Heart left ventricle (tissue), 16 donors: Measurements from ENCODE around the gene WDR33. TPM values are rescaled to one million over a fixed set of nuclear protein-coding genes. Genes with fewer than 3 reads are reported as not detected.
"Not testable (repeated sequence)": the region's sequence is repeated elsewhere in the genome, so short reads cannot be mapped to it uniquely, and the experiment has no call there.

Source experiments
- ATAC-seq, 4 donors: fragments of 200-7000 bp; cut with Tn5 transposase; one replicate each; pipeline ENCODE4 v1.9.1; 2020 to 2022; ENCODE audit warnings: moderate library complexity in 4 of 4, mild to moderate bottlenecking in 3 of 4, moderate number of reproducible peaks in 1 of 4
- DNase-seq, 5 donors: peaks; one replicate each; pipeline ENCODE4 v3.0.0-alpha.2; 2020
- H3K27ac ChIP-seq, 12 donors: fragments of 200-600 bp; sonication (generic) in 4 of 12; one replicate each; pipeline versions ENCODE4 v1.5.0 to v1.8.0; 2016 to 2022; ENCODE audit warnings: mild to moderate bottlenecking in 2 of 12
- H3K27me3 ChIP-seq, 9 donors: fragments of 200-600 bp; sonication (generic) in 2 of 9; one replicate each; pipeline versions ENCODE4 v1.5.1 to v1.8.0; 2016 to 2022; ENCODE audit warnings: mild to moderate bottlenecking in 3 of 9
- H3K36me3 ChIP-seq, 9 donors: fragments of 200-600 bp; sonication (generic) in 2 of 9; one replicate each; pipeline versions ENCODE4 v1.5.0 to v1.8.0; 2018 to 2022; ENCODE audit warnings: mild to moderate bottlenecking in 2 of 9
- H3K4me1 ChIP-seq, 12 donors: fragments of 200-600 bp; sonication (generic) in 4 of 12; one replicate each; pipeline versions ENCODE4 v1.5.0 to v1.8.0; 2016 to 2022; ENCODE audit warnings: mild to moderate bottlenecking in 3 of 12
- H3K4me3 ChIP-seq, 12 donors: fragments of 200-600 bp; sonication (generic) in 4 of 12; one replicate each; pipeline versions ENCODE4 v1.5.0 to v1.8.0; 2017 to 2022; ENCODE audit warnings: mild to moderate bottlenecking in 9 of 12, moderate library complexity in 4 of 12
- H3K9me3 ChIP-seq, 12 donors: fragments of 200-600 bp; sonication (generic) in 4 of 12; one replicate each; pipeline versions ENCODE4 v1.5.0 to v1.8.0; 2016 to 2022; ENCODE audit warnings: mild to moderate bottlenecking in 1 of 12
- POLR2A ChIP-seq, 2 donors: fragments of 450-650 bp; IDR thresholded peaks; one replicate each; pipeline ENCODE4 v1.6.1; 2017; ENCODE audit warnings: antibody characterized with exemption in 2 of 2, mild to moderate bottlenecking in 2 of 2, moderate library complexity in 2 of 2
- WGBS, 4 donors: extraction: QIAGEN DNeasy Blood & Tissue Kit in 2 of 4; methylation state at CpG; one replicate each; pipeline versions ENCODE4 v1.1.5 to v1.1.7; 2013 to 2018; 5-methylcytosine and 5-hydroxymethylcytosine counted together
- intact Hi-C, 10 donors: fragments of 100-400 bp; cut with DNase I; formaldehyde crosslinking; loops; one replicate each; pipeline versions ENCODE4 v1.11.1 to v1.14.2; 2022
- polyA plus RNA-seq, 2 donors: library from polyadenylated mRNA; stranded (reverse); fragments of 200-250 nt; gene quantifications; one replicate each; pipeline ENCODE4 v1.2.3, GENCODE V29; 2013
- total RNA-seq, 9 donors: library from RNA; depleted of rRNA in 2 of 9; stranded (reverse); fragments of >200 nt in 2 of 9; fragmentation: NEBNext Ultra II Directional in 3 of 9; extraction: Animal tissue kit (Norgen Biotek cat#: 25700) in 3 of 9; gene quantifications; one replicate each; pipeline versions ENCODE4 v1.1.0 to v1.2.4, GENCODE V29; 2016 to 2023
- TF ChIP-seq, protein P1 (sequence below), 12 donors: fragments of 200-600 bp; sonication (generic) in 4 of 12; IDR thresholded peaks; one replicate each; pipeline versions ENCODE4 v1.5.0 to v1.8.0; 2018 to 2022; ENCODE audit warnings: antibody characterized with exemption in 12 of 12, mild to moderate bottlenecking in 5 of 12
- donor health status: ischemic (EF 13 %, LVEDD 7.1; RV severe dilation, severe dysfunction).
- donor health status: healthy with polysubstance abuse.
- donor health status: DM: no; HTN: yes; CAD: no.
- donor health status: DM: no; HTN: no; CAD: no.
- donor health status: ischemic (EF 25% LVEDD 6.9; RV normal size, moderate dysfunction).
- donor health status: ischemic (EF 25% LVEDD 5.7; RV mildly dilated, moderate dysfunction).
- donor health status: healthy.
- donor health status: DM: yes; HTN: yes; CAD: no.
- donor health status: ischemic (EF 35%, LVEDD 5.7; RV mildly dilated, moderate dysfunction).
- donor health status: nonischemic (EF 11% LVEDD 7.7; RV severe dilation, severe dysfunction).
- donor health status: DM: yes; HTN: yes; CAD: no.
- donor health status: PGD.
- donor health status: ischemic (EF 29% LVEDD 5.4; RV normal size, mild dysfunction).
- donor health status: nonischemic (EF 23%, LVEDD 6.1; RV moderate dilation, normal function).

The WDR33 gene
- total and polyA plus RNA-seq, 11 donors = 15.4 to 49.9 (median 41.1) TPM

DNA sequence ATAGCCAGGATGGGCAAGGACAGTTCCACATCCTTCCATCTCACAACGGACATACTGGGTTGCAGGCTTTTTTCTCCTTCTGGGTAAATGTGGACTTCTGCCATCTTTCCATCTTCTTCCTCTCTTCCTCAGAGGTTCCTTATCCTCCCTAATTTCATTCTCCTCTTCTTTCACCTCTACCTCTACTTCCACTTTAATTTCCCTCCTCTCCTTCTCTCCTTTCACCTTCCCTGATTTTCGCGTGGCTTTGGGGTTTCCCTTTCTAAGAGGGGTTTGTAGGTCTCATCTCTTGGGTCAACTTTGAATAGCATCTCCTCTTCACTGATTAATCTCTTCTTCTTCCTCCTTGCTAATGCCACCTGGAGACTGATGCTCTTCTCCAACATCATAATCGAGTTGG lies 29.9 kb upstream of the WDR33 start:
- H3K4me3 ChIP-seq = no peak overlapping the region
- H3K27me3 ChIP-seq = no peaks in the 10 kb centered on the region
- intact Hi-C loops = no loop called here
- H3K4me1 ChIP-seq = peaks cover 0 to 7% (median 0%) of the 10 kb centered on the region in 12 donors
- H3K9me3 ChIP-seq = no peaks in the 10 kb centered on the region
- 81 to 90% (median 89%) methylated on average over 4 of the region's 4 CpGs for WGBS, 4 donors
- peaks cover 0 to 17% (median 6%) of the 10 kb centered on the region in 9 donors for H3K36me3 ChIP-seq
- DNase-seq (no peak), ATAC-seq (no peak)
- no peak for TF ChIP-seq POLR2A (IDR thresholded peaks at IDR 0.05)
- TF ChIP-seq, protein P1, sequence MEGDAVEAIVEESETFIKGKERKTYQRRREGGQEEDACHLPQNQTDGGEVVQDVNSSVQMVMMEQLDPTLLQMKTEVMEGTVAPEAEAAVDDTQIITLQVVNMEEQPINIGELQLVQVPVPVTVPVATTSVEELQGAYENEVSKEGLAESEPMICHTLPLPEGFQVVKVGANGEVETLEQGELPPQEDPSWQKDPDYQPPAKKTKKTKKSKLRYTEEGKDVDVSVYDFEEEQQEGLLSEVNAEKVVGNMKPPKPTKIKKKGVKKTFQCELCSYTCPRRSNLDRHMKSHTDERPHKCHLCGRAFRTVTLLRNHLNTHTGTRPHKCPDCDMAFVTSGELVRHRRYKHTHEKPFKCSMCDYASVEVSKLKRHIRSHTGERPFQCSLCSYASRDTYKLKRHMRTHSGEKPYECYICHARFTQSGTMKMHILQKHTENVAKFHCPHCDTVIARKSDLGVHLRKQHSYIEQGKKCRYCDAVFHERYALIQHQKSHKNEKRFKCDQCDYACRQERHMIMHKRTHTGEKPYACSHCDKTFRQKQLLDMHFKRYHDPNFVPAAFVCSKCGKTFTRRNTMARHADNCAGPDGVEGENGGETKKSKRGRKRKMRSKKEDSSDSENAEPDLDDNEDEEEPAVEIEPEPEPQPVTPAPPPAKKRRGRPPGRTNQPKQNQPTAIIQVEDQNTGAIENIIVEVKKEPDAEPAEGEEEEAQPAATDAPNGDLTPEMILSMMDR (IDR thresholded peaks at IDR 0.05) = no peak
- no peak overlapping the region for H3K27ac ChIP-seq

DNA sequence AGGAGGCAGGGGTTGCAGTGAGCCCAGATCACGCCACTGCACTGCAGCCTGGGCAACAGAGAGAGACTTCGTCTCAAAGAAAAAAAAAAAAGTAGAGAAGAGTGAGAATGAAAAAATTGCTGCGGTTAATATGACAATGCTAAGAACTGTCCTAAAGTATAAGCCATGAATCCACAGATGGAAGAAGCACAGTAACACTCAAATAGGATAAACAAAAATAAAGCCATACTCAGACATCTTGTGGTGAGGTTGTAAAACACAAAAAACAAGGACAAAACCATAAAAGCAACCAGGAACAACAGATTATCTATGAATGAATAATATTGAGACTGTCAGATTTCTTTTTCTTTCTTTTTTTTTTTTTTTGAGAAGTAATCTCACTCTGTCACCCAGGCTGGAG lies 24.0 kb upstream of the WDR33 start:
- H3K4me1 ChIP-seq = peaks cover 0 to 11% (median 0%) of the 10 kb centered on the region in 12 donors
- no peak overlapping the region for H3K27ac ChIP-seq
- H3K9me3 ChIP-seq = no peaks in the 10 kb centered on the region
- WGBS, 4 donors = 61 to 94% (median 86%) methylated on average over 3 of the region's 3 CpGs
- ATAC-seq (no peak), DNase-seq (no peak)
- intact Hi-C loops = no loop called here
- H3K27me3 ChIP-seq = no peaks in the 10 kb centered on the region
- H3K36me3 ChIP-seq = no peaks in the 10 kb centered on the region
- no peak overlapping the region for H3K4me3 ChIP-seq
- TF ChIP-seq POLR2A (IDR thresholded peaks at IDR 0.05) = no peak
- TF ChIP-seq, protein P1 (IDR thresholded peaks at IDR 0.05) = no peak

DNA sequence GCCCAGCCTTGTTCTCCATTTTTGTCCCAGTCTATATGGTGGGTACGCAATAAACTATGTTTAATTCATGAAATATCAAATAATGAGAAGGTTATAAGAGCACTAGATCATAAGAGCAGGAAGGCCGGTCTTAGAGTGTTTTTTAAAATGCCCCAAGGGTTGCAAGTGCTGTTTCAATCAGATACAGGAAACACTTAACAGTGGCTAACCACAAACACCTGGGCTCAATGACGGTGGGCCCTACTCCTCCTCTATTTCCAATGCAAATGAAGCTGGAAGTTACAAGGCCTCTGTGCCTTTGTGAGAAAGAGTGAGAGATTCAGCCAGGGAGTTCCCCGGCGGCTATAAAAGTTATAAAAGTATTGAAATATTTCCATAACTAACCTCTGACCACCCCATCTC lies 18.9 kb upstream of the WDR33 start:
- WGBS, 4 donors = 63 to 82% (median 77%) methylated on average over 5 of the region's 5 CpGs
- H3K27me3 ChIP-seq = no peaks in the 10 kb centered on the region
- peaks cover 0 to 19% (median 0%) of the 10 kb centered on the region in 12 donors for H3K4me1 ChIP-seq
- H3K27ac ChIP-seq = peak overlapping the region in 1 of 12 donors; percentile 18
- H3K4me3 ChIP-seq = no peak overlapping the region
- intact Hi-C loops = loop anchor here in 3 of 10 donors (10.0 kb wide), 1 partner anchor 235 kb away; no protein-coding TSS in a partner anchor
- DNase-seq = no peak
- TF ChIP-seq, protein P1 (IDR thresholded peaks at IDR 0.05) = no peak
- no peak for TF ChIP-seq POLR2A (IDR thresholded peaks at IDR 0.05)
- H3K36me3 ChIP-seq = no peaks in the 10 kb centered on the region
- H3K9me3 ChIP-seq = no peaks in the 10 kb centered on the region
- ATAC-seq = no peak

DNA sequence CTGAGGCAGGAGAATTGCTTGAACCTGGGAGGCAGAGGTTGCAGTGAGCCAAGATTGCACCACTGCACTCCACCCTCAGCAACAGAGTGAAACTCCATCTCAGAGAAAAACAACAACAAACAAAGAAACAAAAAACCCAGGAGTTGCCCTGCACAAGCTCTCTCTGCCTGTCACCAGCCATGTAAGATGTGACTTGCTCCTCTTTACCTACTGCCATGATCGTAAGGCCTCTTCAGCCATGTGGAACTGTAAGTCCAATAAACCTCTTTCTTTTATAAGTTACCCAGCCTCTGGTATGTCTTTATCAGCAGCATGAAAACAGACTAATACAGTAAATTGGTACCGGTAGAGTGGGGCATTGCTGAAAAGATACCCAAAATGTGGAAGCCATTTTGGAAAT lies 15.7 kb upstream of the WDR33 start:
- not testable (repeated sequence) for ATAC-seq, H3K27me3 ChIP-seq, H3K4me3 ChIP-seq, H3K9me3 ChIP-seq, H3K27ac ChIP-seq, DNase-seq, H3K36me3 ChIP-seq
- WGBS, 4 donors = 96 to 100% (median 97%) methylated on average over 2 of the region's 2 CpGs
- intact Hi-C loops = loop anchor here in 3 of 10 donors (10.0 kb wide), 1 partner anchor 232 kb away; no protein-coding TSS in a partner anchor
- peaks cover 0 to 19% (median 0%) of the 10 kb centered on the region in 12 donors for H3K4me1 ChIP-seq

DNA sequence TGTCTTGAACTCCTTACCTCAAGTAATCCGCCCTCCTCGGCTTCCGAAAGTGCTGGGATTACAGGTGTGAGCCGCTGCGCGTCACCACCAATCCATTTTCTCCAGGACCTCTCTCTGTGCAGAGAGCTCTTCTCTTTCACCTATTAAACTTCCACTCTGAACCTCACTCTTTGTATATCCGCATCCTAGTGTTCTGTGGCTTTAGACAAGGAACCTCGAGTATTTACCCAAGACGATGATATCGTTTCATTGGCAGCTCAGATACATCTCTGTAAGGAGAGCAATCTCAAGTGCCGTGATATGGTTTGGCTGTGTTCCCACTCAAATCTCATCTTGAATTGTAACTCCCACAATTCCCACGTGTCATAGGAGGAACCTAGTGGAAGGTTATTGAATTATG lies 15.1 kb upstream of the WDR33 start:
- no peak for TF ChIP-seq POLR2A (IDR thresholded peaks at IDR 0.05)
- TF ChIP-seq, protein P1 (IDR thresholded peaks at IDR 0.05) = no peak
- DNase-seq (no peak), ATAC-seq (no peak)
- H3K36me3 ChIP-seq = no peaks in the 10 kb centered on the region
- no peak overlapping the region for H3K4me3 ChIP-seq
- WGBS, 4 donors = 67 to 81% (median 78%) methylated on average over 12 of the region's 12 CpGs
- peaks cover 0 to 18% (median 0%) of the 10 kb centered on the region in 12 donors for H3K4me1 ChIP-seq
- no peaks in the 10 kb centered on the region for H3K27me3 ChIP-seq
- intact Hi-C loops = loop anchor here in 3 of 10 donors (10.0 kb wide), 1 partner anchor 231 kb away; no protein-coding TSS in a partner anchor
- H3K9me3 ChIP-seq = peaks cover 0 to 9% (median under 1%) of the 10 kb centered on the region in 12 donors
- H3K27ac ChIP-seq = no peak overlapping the region
